OCI-LY7 (cell line): Measurements from ENCODE around the gene GCH1.

Experiments
- CTCF ChIP-seq: fragments of 200-600 bp; sonication (generic); conservative IDR thresholded peaks from 2 replicates; pipeline ENCODE4 v1.5.1; 2014; ENCODE audit warnings: mild to moderate bottlenecking, antibody characterized with exemption, low read length, moderate library complexity, mixed read lengths
- EZH2phosphoT487 ChIP-seq: fragments of 200-600 bp; sonication (generic); IDR thresholded peaks from 2 replicates; pipeline ENCODE4 v1.6.1; 2018; ENCODE audit warnings: low read depth, borderline replicate concordance, mild to moderate bottlenecking, mixed run types, antibody characterized with exemption, low read length, moderate library complexity, mixed read lengths

- TF ChIP-seq CTCF, result no peak
- TF ChIP-seq EZH2phosphoT487, result no peak
These were observed 108.5 kb downstream of the GCH1 start for GRCh38 chr14:54794159-54794558.
